RPMI8226 (cell line): ENCODE data around the gene NFIA.
A peak's percentile ranks its signal among the peaks of the same experiment; 100 is the strongest.
"Not testable (repeated sequence)": the region's sequence is repeated elsewhere in the genome, so short reads cannot be mapped to it uniquely, and the experiment has no call there.

ENCODE experiments used
- DNase-seq: peaks from one replicate; pipeline ENCODE4 v3.0.0-alpha.2; 2015

The NFIA gene

DNA sequence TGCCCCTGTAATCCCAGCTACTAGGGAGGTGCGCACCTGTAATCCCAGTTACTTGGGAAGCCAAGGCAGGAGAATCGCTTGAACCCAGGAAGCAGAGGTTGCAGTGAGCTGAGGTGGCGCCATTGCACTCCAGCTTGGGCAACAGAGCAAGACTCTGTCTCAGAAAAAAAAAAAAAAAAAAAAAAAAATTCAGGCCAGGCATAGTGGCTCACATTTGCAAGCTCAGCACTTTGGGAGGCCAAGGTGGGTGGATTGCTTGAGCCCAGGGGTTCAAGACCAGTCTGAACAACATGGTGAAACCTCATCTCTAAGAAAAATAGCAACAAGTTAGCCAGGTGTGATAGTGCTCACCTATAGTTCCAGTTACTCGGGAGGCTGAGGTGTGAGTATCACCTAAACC is 20.8 kb upstream of the NFIA start:
- not testable (repeated sequence) for DNase-seq

GRCh38 chr1:61064673-61065072 is 17.7 kb upstream of the NFIA start:
- DNase-seq: no peak

GRCh38 chr1:61067446-61068019 is 14.8 kb upstream of the NFIA start:
- no peak for DNase-seq

DNA sequence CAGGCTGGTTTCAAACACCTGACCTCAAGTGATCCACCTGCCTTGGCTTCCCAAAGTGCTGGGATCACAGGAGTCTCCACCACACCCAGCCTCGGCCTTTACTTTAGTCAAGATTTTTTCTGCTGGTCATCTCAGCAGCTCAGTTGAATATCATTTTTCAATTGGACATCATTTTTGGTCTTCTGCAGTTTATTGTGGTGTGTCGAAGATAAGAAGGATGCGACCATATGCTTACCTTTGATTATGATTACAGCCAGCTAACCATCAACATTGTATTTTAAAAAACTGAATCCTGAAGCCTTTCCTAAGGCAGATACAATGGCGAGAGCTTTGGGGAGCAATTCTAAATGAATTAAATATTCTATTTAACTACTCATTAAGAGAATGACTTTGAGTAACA is 12.3 kb upstream of the NFIA start:
- DNase-seq: no peak

GRCh38 chr1:61071205-61072130 is 10.9 kb upstream of the NFIA start:
- no peak for DNase-seq

DNA sequence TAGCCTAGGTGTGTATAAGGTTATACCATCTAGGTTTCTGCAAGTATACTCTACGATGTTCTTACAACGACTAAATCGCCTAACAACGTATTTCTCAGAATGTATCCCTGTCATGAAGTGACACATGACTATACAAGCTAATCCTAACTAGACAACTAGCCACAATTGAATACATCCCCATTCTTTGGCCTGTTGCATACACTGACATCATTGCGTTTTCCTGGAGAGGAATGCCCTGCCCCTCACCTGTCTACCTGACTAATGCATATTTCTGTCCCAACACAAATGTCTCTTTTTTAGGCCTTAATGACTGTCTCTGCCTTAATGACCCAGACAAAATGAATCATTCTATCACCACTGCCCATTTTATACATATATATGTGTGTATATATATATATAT is 8.5 kb upstream of the NFIA start:
- DNase-seq: no peak

GRCh38 chr1:61075833-61076232 is 6.5 kb upstream of the NFIA start:
- not testable (repeated sequence) for DNase-seq

- DNase-seq: peak; percentile 98
These were observed 5.4 kb upstream of the NFIA start for GRCh38 chr1:61076728-61077675.

DNA sequence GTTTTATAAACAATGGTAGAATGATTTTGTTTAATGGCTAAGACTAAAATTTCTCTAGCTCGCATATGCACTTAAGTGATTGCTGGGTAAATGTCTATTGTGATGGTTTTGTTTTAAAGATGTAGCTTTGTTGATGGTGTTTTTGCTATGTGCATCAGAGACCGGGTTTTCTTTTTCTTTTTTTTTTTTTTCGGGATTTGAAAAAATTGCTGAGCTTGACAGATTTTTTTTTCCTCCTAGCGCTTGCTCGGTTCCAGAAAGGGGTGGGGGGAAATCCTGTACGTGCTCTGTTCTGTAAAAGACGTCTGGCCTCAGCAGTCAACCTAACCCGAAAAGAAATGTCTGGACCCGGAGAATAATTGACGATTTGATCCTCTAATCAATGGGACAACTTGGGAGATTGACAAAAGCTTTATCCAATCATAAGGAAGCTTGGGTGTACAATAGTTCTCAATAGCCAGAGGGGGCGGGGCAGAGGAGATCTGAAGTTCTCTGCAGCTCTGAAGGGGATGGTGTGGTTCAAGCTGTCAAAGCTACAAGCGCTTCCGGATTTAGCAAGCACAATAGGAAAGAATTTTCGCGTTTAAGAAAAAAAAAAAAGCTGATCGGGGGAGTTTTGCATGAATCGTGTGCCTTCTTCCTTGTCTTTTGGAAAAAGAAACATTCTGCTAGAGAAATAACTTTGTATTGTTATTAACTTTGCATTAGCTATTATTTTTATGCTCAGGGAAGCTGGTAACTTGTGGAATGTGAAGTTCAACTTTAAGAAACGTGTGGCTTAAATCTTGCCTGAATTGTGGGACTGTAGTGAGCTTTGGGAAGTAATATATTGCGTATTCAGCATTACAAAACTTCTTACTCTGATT is 4.5 kb upstream of the NFIA start:
- peak; percentile 100 for DNase-seq

- peak; percentile 65 for DNase-seq
These were observed 3.6 kb upstream of the NFIA start for GRCh38 chr1:61078618-61079295.

DNA sequence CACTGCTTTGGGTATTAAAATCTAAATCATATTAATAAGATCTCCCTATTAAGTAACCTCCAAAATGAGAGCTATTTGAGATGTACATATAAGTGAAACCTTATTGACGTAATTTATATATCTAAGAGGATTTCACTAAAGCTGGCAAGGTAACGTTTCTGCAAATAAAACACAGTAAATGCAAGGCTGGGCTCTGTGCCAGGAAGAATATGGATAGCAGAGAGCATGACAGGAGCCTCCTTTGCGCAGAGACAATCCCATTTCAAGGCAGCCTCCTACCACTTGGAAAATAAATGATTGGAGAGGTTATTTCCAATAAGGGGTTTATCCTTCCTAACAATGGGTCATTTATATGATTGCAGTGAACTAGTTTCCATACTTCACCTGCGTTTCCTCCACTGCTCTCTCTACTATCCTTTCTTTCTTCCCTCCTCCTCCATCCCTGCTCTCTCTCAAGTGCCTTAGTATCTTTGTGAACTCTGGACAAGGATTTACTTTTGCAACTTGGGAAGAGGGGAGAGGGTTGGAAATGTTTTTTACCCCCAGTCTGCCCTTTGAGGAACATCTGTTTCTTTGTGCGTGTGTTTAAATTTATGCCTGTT is 3.0 kb upstream of the NFIA start:
- peak; percentile 89 for DNase-seq

GRCh38 chr1:61079898-61080336 is 2.4 kb upstream of the NFIA start:
- DNase-seq: peak; percentile 85

DNA sequence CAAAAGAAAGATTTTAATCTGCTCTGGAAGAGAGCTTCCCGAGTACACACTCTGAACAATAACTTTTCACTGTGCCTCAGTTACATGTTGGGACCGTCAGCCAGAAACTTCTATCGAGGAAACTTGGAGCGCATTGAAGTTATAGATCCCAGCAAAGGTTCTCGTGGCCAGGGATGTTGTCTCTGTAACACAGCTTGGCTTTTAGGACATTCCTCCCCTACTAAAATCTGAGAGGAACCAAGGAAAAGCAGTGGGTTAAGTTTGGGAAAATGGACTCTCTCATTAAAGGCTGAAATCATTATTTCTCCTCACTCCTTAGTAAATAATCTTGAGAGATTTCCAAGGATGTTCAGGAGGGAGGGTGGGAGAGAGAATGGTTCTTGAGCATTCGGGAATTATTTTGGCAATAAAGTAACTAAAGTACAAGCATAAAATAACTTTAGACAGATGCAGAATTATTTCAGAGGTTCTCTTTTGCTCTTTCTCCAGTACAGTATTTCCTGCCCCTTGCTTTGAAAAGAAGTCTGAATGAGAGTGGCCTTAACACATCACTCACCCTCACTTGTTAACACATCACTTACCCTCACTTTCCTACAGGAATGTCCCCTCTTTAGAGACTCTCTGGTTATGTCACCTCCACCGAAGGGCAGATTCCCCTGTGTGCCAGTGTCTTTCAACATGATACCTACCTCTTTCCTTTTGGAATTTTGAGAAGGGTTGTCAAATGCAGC is 1.8 kb upstream of the NFIA start:
- DNase-seq: peak; percentile 37

DNA sequence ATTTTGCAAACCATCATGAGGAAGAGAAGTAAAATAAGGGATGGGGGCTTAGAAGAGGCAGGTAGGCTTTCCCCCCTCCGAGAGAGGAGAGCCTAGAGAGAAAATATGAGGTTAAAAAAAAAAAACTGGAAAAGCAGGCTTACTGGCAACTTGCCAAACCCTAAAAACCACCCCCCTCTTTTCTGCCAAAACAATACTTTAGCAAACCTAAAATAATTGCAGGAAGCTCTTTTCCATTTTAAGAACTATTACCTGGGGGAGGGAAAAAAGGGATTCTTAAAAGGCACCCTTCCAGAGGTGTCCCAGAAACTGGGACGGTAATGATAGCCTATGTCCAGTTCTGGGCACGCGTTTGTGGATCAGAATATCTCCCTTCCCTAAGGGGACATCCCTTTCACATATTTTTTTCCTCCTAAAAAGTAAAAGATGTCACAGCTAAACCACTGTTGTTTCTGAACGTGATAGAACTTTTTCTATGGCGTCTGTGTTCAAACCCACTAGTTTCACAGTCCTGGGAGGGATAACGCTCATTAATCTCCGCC is 1.1 kb upstream of the NFIA start:
- DNase-seq: no peak

GRCh38 chr1:61081686-61082310 is 563 bp upstream of the NFIA start:
- peak; percentile 97 for DNase-seq

GRCh38 chr1:61083013-61083806 is 849 bp downstream of the NFIA start:
- DNase-seq: peak; percentile 49

GRCh38 chr1:61083807-61084440 is 1.6 kb downstream of the NFIA start:
- DNase-seq: no peak

DNA sequence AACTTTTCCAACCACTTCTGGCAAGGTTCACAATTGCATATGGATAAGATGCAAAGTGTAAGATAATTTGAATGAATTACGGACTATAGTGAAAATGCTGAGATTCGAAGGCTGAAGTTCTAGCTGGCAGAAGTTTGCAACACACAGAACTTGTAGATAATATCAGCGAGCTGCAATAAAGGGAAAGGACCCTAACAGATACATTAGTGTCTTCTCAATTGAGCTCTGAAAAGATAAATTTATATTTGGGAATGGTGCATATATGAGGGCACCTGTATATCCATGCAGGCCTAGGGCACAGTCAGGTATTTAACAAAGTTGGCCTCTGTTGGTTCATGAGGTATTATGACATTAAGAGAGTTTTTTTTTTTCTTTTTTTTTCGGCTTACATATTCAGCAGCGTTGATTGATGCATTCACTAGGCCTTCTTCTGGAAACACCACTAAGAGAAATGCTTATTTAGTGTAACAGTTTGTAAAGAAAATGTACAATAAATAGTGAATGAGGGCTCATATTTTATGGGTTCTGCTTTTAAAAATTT is 2.2 kb downstream of the NFIA start:
- no peak for DNase-seq
